Measurements from ENCODE around the gene TBC1D4. TPM values are rescaled to one million over a fixed set of nuclear protein-coding genes. Genes with fewer than 3 reads are reported as not detected.

The TBC1D4 gene
- polyA plus RNA-seq, 1 experiment, result 16.4 TPM

- H3K27me3 ChIP-seq (ENCODE audit: control insufficient read depth, insufficient read depth, low read length), result no peaks in the 10 kb centered on the region
- TF ChIP-seq, protein P1, sequence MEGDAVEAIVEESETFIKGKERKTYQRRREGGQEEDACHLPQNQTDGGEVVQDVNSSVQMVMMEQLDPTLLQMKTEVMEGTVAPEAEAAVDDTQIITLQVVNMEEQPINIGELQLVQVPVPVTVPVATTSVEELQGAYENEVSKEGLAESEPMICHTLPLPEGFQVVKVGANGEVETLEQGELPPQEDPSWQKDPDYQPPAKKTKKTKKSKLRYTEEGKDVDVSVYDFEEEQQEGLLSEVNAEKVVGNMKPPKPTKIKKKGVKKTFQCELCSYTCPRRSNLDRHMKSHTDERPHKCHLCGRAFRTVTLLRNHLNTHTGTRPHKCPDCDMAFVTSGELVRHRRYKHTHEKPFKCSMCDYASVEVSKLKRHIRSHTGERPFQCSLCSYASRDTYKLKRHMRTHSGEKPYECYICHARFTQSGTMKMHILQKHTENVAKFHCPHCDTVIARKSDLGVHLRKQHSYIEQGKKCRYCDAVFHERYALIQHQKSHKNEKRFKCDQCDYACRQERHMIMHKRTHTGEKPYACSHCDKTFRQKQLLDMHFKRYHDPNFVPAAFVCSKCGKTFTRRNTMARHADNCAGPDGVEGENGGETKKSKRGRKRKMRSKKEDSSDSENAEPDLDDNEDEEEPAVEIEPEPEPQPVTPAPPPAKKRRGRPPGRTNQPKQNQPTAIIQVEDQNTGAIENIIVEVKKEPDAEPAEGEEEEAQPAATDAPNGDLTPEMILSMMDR (IDR thresholded peaks at IDR 0.05; ENCODE audit: insufficient read depth, low read depth, low read length), result no peak
- CTCF ChIA-PET, result interaction anchor here (0.6 kb wide), 1 partner anchor 1994 kb away, joined by 3 read pairs; no protein-coding TSS in a partner anchor
- no peaks in the 10 kb centered on the region for H3K36me3 ChIP-seq (ENCODE audit: control insufficient read depth, insufficient read depth, low read length)
- H3K4me3 ChIP-seq (ENCODE audit: low read depth, low read length), result no peak overlapping the region
- POLR2A ChIA-PET, result no interaction called here
- DNase-seq (ENCODE audit: low read depth), result no peak
Observed at GRCh38 chr13:75331792-75332349, 150.1 kb downstream of the TBC1D4 start.

DNA sequence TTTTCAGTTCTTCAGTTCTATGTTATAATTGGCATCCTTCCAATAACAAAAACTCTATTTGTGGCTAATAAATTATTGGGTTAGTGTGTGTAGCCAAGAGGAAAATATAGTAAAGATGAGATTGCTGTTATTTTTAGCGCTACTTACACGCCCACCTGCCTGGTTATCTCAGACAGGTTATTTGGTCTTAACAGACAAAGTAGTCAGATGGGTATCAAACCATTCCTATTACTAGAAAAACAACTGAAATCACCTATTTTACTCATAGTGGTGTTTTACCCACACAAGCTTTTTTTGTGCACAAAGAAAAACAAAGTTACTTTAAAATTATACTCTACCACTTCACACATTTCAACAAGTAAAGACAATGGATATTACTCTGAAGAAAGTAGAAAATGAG, 151.2 kb downstream of the TBC1D4 start:
- Histone ChIP-seq H3K4me3 (ENCODE audit: low read depth, low read length) (no peak overlapping the region), H3K27me3 (ENCODE audit: control insufficient read depth, insufficient read depth, low read length) (no peaks in the 10 kb centered on the region), H3K36me3 (ENCODE audit: control insufficient read depth, insufficient read depth, low read length) (no peaks in the 10 kb centered on the region)
- DNase-seq (ENCODE audit: low read depth), result no peak
- ChIA-PET POLR2A (no interaction called here), CTCF (interaction anchor here (1.1 to 1.4 kb wide), 2 partner anchors 9 to 21 kb away, joined by 3 read pairs; no protein-coding TSS in a partner anchor)
- TF ChIP-seq, protein P1 (IDR thresholded peaks at IDR 0.05; ENCODE audit: insufficient read depth, low read depth, low read length), result no peak

GRCh38 chr13:75329723-75330122, 152.2 kb downstream of the TBC1D4 start:
- DNase-seq (ENCODE audit: low read depth), result no peak
- no peaks in the 10 kb centered on the region for H3K27me3 ChIP-seq (ENCODE audit: control insufficient read depth, insufficient read depth, low read length)
- ChIA-PET POLR2A (no interaction called here), CTCF (no interaction called here)
- TF ChIP-seq, protein P1 (IDR thresholded peaks at IDR 0.05; ENCODE audit: insufficient read depth, low read depth, low read length), result no peak
- H3K36me3 ChIP-seq (ENCODE audit: control insufficient read depth, insufficient read depth, low read length), result no peaks in the 10 kb centered on the region
- no peak overlapping the region for H3K4me3 ChIP-seq (ENCODE audit: low read depth, low read length)

GRCh38 chr13:75329097-75329496, 152.9 kb downstream of the TBC1D4 start:
- DNase-seq (ENCODE audit: low read depth), result no peak
- ChIA-PET CTCF (no interaction called here), POLR2A (no interaction called here)
- H3K27me3 ChIP-seq (ENCODE audit: control insufficient read depth, insufficient read depth, low read length), result no peaks in the 10 kb centered on the region
- TF ChIP-seq, protein P1 (IDR thresholded peaks at IDR 0.05; ENCODE audit: insufficient read depth, low read depth, low read length), result no peak
- H3K36me3 ChIP-seq (ENCODE audit: control insufficient read depth, insufficient read depth, low read length), result no peaks in the 10 kb centered on the region
- H3K4me3 ChIP-seq (ENCODE audit: low read depth, low read length), result no peak overlapping the region

DNA sequence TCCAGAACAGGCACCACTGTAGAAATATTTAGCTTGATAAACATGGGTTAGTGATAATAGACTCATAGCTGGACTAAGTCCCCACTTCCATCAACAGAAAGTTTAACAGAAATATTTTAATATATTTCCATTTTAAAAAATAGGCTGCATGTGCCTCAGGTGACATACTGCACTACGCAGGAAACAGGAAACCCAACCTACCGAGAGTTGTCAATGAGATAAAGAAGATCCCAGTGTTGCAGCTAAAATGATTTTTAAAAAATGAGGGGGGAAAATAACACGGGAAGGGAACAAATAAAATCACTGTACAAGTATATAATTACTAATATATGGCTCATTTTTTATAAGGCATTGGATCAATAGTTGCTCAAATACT, 154.8 kb downstream of the TBC1D4 start:
- ChIA-PET CTCF (interaction anchor here (1.3 to 1.7 kb wide), 2 partner anchors 20 to 25 kb away, joined by 3 read pairs; no protein-coding TSS in a partner anchor), POLR2A (no interaction called here)
- Histone ChIP-seq H3K27me3 (ENCODE audit: control insufficient read depth, insufficient read depth, low read length) (no peaks in the 10 kb centered on the region), H3K4me3 (ENCODE audit: low read depth, low read length) (no peak overlapping the region), H3K36me3 (ENCODE audit: control insufficient read depth, insufficient read depth, low read length) (no peaks in the 10 kb centered on the region)
- no peak for DNase-seq (ENCODE audit: low read depth)
- TF ChIP-seq, protein P1 (IDR thresholded peaks at IDR 0.05; ENCODE audit: insufficient read depth, low read depth, low read length), result no peak

Measured in BJ (cell line).